Epithelial cell of prostate (primary cell): ENCODE data around the gene CRAMP1.
A peak's percentile ranks its signal among the peaks of the same experiment; 100 is the strongest.
"Not testable (repeated sequence)": the region's sequence is repeated elsewhere in the genome, so short reads cannot be mapped to it uniquely, and the experiment has no call there.

Experiments used
- DNase-seq: peaks from one replicate; pipeline ENCODE4 v3.0.0-alpha.2; 2011; ENCODE audit warnings: low read depth, low spot score
- H3K27ac ChIP-seq: fragments of 450-650 bp; 2 replicates; pipeline ENCODE4 v1.5.1; 2017; ENCODE audit warnings: mild to moderate bottlenecking

The CRAMP1 gene

GRCh38 chr16:1595511-1595910 is 16.6 kb upstream of the CRAMP1 start:
- not testable (repeated sequence) for DNase-seq, H3K27ac ChIP-seq

- no peak overlapping the region for H3K27ac ChIP-seq
- DNase-seq: no peak
These were observed 15.6 kb upstream of the CRAMP1 start for GRCh38 chr16:1596516-1596915.

- no peak for DNase-seq
- H3K27ac ChIP-seq: no peak overlapping the region
These were observed 15.0 kb upstream of the CRAMP1 start for GRCh38 chr16:1597154-1597553.

- no peak overlapping the region for H3K27ac ChIP-seq
These were observed 11.1 kb upstream of the CRAMP1 start for GRCh38 chr16:1601031-1601430.

GRCh38 chr16:1601489-1601888 is 10.7 kb upstream of the CRAMP1 start:
- DNase-seq: no peak
- no peak overlapping the region for H3K27ac ChIP-seq

More at GRCh38 chr16:1601031-1601430, 11.1 kb upstream of the CRAMP1 start:
- DNase-seq: no peak

GRCh38 chr16:1602285-1602684 is 9.9 kb upstream of the CRAMP1 start:
- no peak overlapping the region for H3K27ac ChIP-seq
- DNase-seq: no peak

GRCh38 chr16:1606774-1607173 is 5.4 kb upstream of the CRAMP1 start:
- H3K27ac ChIP-seq: no peak overlapping the region
- no peak for DNase-seq

GRCh38 chr16:1607971-1608370 is 4.2 kb upstream of the CRAMP1 start:
- DNase-seq: no peak
- H3K27ac ChIP-seq: no peak overlapping the region

GRCh38 chr16:1610071-1610898 is 1.9 kb upstream of the CRAMP1 start:
- peak overlapping the region; percentile 80 for H3K27ac ChIP-seq

GRCh38 chr16:1610899-1611632 is 1.1 kb upstream of the CRAMP1 start:
- peak overlapping the region; percentile 80 for H3K27ac ChIP-seq
- DNase-seq: no peak

More at GRCh38 chr16:1610071-1610898, 1.9 kb upstream of the CRAMP1 start:
- DNase-seq: no peak

- DNase-seq: no peak
- peak overlapping the region; percentile 80 for H3K27ac ChIP-seq
These were observed 1.1 kb downstream of the CRAMP1 start for GRCh38 chr16:1613211-1613622.

GRCh38 chr16:1613728-1614455 is 1.7 kb downstream of the CRAMP1 start:
- peak overlapping the region; percentile 80 for H3K27ac ChIP-seq
- no peak for DNase-seq

GRCh38 chr16:1614456-1615102 is 2.4 kb downstream of the CRAMP1 start:
- peak overlapping the region; percentile 80 for H3K27ac ChIP-seq
- DNase-seq: no peak

GRCh38 chr16:1615761-1616160 is 3.6 kb downstream of the CRAMP1 start:
- DNase-seq: no peak
- no peak overlapping the region for H3K27ac ChIP-seq

- H3K27ac ChIP-seq: no peak overlapping the region
- DNase-seq: no peak
These were observed 7.8 kb downstream of the CRAMP1 start for GRCh38 chr16:1619976-1620375.

GRCh38 chr16:1620391-1620790 is 8.2 kb downstream of the CRAMP1 start:
- no peak for DNase-seq
- no peak overlapping the region for H3K27ac ChIP-seq

- H3K27ac ChIP-seq: no peak overlapping the region
- DNase-seq: no peak
These were observed 9.7 kb downstream of the CRAMP1 start for GRCh38 chr16:1621851-1622250.

GRCh38 chr16:1626327-1626726 is 14.2 kb downstream of the CRAMP1 start:
- DNase-seq: no peak
- H3K27ac ChIP-seq: no peak overlapping the region

GRCh38 chr16:1626776-1627175 is 14.6 kb downstream of the CRAMP1 start:
- no peak overlapping the region for H3K27ac ChIP-seq
- DNase-seq: no peak

- no peak for DNase-seq
- no peak overlapping the region for H3K27ac ChIP-seq
These were observed 18.5 kb downstream of the CRAMP1 start for GRCh38 chr16:1630450-1631213.
